Inferior parietal cortex (tissue), 1 donor: ENCODE results near the gene IFITM2.

ENCODE experiments used
- DNase-seq: peaks from one replicate; pipeline ENCODE4 v3.0.0-alpha.2; 2016; ENCODE audit errors: extremely low spot score

IFITM2 gene

GRCh38 chr11:293271-293851, 14.3 kb upstream of the IFITM2 start:
- no peak for DNase-seq

DNA sequence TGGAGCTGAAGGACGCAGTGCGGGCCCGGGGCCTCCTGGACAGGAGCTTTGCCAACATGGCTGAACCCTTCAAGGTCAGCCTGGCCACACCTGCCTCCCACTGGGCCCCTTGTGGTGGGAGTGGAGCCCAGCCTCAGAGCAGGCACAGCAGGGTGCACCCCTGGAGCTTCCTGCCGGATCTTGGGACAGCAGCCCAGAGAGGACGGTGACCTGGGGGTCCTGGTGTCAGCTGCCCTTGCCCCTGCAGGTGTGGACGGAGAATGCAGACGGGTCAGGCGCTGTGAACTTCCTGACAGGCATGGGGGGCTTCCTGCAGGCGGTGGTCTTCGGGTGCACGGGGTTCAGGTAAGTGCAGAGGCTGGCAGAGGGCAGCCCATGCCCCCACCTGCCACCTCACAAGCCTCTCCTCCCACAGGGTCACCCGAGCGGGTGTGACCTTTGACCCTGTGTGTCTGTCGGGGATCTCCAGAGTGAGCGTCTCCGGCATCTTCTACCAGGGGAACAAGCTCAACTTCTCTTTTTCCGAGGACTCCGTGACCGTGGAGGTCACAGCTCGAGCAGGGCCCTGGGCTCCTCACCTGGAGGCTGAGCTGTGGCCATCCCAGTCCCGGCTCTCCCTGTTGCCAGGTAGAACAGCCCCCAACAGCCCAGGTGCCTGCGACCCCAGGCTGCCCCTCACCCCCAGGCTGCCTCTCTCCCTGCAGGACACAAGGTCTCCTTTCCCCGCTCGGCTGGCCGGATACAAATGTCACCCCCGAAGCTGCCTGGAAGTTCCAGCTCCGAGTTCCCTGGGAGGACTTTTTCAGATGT, 13.6 kb upstream of the IFITM2 start:
- no peak for DNase-seq

DNA sequence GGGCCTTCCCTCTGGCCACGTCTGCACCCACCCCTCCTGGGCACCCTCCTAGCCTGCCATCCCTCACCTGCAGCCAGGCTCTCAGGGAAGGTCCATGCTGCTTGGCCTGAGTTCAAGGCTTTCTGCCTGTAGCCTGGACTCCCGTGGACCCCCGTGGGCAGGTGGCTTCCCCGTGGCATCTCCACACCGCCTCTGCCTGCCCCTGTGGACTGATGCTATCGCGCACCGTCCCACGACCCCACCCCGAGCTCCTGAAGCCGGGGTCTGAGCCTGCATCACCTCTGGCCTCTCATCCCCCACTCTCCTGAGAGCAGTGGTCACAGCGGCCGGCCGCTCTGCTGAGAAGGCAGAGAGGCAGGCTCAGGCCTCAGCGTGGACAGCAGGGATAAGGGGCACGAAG, 12.8 kb upstream of the IFITM2 start:
- no peak for DNase-seq

GRCh38 chr11:295351-296170, 12.1 kb upstream of the IFITM2 start:
- no peak for DNase-seq

- DNase-seq, result no peak
Observed at GRCh38 chr11:296171-297050, 11.2 kb upstream of the IFITM2 start.

DNA sequence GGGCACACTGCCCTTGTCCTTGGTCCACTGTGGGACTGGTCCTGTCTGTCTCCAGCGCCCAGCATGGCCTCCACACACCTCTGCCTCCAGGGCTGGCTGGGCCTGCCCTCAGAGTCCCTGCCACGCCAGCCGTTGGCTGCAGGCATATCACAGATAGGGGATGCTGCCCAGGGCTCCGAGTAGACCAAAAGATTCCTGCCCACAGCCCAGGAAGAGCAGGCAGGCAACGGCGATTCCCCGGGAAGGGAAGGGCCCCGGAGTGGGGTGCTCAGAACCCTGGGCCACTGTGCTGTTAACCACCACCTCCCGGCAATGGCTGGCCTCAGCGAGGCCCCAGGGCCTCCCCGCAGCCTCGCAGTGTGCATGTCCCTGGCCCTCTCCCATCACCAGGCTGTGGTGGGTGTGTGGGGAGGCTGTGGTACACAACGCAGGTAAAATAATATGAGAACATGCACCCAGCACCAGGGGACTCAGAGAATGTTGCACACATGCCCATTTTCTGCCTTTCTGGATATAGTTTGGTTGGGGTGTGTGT, 10.5 kb upstream of the IFITM2 start:
- DNase-seq, result no peak

DNA sequence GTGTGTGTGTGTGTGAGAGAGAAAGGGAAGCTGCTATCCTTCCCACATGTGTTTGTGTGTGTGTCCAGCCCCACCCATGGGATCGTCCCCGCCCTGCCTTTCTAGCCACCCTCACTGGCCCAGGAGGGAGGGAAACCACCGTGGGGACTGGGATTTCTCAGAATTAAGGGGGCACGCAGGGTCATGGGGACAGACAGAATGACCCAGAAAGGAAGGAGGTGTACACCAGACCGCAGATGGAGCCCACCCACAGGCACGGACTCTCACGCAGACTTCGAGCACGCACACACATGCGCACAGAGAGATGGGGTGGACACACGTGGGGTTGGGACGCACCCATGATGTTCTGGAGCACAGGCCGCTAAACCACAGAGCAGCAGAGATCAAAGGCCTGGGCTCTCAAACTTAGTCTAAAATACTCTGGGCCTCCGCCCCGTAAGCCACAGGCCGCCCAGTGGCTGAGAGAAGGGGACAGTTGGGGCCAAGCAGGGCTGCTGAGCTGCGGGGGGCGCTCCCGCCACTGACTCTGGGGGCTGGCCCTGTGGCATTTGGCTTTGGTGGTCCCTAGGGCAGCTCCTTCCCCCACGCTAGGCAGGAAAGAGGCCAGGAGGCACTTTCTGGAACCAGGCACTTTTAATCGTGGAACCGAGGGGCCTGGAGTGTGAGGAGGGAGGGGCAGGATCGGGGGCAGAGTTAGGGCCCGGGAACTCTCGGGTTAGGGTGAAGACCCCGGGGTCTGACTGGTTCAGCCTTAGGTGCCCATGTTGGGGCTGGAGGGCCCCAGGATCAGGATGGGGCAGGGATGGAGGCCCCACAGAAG, 9.8 kb upstream of the IFITM2 start:
- DNase-seq, result no peak

- DNase-seq, result no peak
Observed at GRCh38 chr11:298406-299065, 9.1 kb upstream of the IFITM2 start.

- DNase-seq, result no peak
Observed at GRCh38 chr11:299081-299891, 8.3 kb upstream of the IFITM2 start, which contains the start of gene IFITM5. IFITM5 (minus strand) TSS chr11:299526; CDS start chr11:299490, 36 bp downstream.

DNA sequence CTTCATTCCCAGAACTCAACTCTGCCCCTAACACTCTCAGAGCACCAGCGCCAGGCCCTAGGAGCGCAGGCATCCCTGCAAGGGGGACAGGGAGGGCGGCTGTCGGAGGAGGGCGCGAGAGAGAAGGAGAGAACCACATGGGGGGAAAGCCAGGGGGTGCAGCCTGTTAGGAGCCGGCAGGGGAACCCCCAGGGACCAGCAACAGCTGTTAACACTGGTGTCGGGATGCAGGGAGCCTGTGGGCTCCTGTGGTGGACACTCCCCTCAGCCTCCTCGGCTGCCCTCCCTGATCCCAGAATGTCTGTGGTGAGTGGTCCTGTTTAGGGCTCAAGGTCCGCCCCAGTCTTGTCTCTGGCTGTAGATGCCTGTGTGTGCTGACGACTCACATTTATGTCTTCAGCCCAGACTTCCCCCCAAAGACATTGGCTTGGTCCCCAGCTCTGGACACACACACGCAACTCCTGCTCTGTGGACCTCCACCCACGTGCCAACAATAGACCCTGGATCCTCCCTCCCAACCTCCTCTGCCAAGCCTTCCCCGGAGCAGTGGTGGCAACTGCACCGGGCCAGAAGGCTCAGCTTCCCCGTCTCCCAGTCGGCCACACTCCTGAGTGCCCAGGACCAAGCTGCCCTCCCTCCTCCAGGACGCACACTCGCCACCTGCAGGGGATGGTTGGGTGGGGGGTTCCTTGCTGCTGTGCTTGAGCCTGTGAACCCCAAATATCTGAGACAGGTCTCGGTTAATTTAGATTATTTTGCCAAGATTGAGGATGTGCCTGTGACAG, 7.5 kb upstream of the IFITM2 start:
- DNase-seq, result no peak

DNA sequence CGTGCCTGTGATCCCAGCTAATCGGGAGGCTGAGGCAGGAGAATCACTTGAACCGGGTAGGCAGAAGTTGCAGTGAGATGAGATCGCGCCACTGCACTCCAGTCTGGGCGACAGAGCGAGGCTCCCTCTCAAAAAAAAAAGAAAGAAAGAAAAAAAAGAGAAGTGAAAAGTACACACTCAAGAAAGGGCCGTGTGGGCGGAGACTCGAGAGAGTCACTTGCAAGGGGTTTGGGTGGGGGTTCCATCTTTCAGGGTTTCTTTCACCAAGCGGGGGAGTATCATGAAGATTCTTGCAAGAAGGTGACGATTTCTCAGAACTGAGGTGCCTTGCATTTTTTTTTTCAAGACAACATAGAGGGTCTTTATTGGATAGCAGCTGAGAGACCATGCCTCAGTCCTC, 4.3 kb upstream of the IFITM2 start:
- no peak for DNase-seq

DNA sequence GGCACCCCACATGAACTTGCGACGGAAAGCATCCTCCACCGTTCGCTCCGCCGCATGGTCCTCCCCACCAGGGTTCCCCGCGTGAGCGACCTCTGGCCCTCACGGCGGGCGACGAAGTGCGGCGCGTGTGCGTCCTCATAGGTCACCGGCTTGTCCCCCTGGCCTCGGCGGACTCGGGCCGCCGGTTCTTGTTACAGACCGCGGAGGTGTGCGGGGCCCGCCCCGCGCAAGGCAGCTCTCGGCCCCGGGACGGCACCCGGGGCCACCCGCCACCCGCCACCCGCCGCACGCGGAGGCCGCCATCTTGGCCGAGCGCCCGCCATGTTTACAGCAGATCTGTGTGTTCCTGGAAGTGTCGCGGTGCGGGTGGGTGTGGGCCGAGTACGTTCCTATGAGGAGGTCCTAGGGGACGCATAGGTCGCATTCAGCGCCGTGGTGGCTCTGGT, 3.5 kb upstream of the IFITM2 start:
- DNase-seq, result no peak

- peak; percentile 64 for DNase-seq
Observed at GRCh38 chr11:304915-305843, 2.4 kb upstream of the IFITM2 start.

DNA sequence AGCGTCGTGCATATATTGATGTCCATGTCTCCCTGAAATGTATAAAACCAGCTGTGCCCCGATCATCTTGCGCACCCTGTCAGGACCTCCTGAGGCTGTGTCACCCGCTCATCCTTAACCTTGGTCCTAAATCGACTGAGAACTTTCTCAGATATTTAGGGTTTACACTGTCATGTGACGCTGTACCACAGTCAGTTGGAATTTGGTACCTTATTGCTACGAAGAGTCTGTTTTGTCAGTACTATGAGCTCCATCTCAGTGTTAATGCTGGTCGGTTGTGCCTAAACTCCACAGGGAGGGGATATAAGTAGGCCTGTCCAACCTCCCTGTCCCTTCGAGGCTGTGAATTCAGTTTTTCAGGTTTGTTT, 1.8 kb upstream of the IFITM2 start:
- no peak for DNase-seq

GRCh38 chr11:306645-307371, 808 bp upstream of the IFITM2 start:
- no peak for DNase-seq
